GM19240 (cell line): Measurements from ENCODE around the gene GUCD1.

Source experiments
- DNase-seq: peaks from one replicate; pipeline ENCODE4 v3.0.0; 2011; ENCODE audit warnings: low spot score; ENCODE audit not compliant: insufficient read length

GUCD1 gene

DNA sequence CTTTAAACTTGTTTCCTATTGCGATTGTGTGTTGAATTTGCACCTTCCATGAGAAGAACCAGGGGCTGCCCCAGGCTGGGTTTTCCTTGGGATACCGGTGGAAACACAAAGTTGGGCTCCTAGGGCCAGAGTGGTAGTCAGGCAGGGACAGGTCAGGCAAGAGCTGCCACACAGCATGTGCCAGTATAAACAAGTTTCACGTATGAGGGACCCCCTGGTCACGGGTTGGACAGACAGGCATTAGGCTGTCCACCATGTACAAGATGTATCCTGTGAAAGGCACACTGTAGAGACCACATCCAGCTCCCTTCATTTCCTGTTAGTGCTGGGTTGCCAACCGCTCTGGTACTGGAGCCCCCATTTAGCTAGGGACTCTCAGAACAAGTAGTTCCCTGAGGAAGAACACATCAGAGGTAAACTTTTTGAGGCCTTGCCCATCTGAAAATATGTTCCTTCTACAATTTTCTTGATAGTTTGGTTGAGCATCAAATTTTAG is 51.0 kb downstream of the GUCD1 start:
- DNase-seq: no peak

DNA sequence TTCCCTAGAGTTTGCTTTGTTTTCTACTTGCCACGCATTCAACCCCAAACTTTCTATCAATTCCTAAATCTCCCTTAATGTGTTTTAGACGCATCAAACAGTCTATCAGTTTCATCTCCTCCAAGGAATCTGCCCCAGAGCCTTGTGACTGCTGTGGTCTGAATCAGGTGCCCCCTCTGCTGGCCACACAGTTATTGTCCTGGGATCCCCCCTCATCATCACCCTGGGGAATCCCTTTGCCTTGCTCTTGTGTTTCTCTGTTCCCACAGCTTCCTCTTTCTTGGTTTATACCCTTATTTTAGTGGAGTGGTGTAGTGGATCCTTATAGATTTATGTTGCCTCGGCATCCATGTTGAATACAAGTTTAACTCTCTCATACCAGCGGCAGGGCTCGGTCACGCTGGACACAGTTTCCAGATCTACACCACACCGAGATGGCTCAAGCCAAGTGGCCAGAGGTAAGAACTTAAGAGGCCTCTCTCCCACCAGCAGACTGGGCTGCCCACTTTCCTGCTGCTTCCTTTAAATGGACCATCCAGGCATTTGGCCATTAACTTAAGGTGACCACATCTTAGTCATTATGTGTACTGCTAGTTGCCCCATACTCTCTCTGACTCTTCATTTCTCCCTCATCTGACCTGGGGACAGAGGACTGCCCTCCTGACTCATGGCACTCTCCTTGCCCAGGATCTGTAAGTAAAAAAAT is 51.6 kb downstream of the GUCD1 start:
- peak; percentile 82 for DNase-seq

DNA sequence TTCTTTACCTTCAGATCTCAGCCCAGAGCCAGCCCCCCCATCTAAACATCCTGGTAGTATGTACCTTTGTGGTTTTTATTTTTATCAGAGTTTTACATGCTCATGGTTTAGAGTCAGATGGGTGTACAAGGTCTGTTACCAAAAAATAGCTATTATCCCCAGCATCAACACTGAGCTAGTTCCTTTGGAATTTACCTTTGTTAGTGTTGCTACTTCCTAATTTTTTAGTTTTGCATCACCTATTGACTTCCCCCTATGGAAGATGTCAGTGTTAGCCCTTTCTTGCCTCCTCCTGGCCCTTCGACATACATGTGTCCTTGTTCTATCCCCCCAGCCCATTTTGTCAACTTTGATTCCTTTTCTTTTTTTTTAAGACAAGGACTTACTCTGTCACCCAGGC is 52.4 kb downstream of the GUCD1 start:
- DNase-seq: no peak

GRCh38 chr22:24502034-24502433 is 52.9 kb downstream of the GUCD1 start:
- no peak for DNase-seq

- no peak for DNase-seq
These were observed 53.5 kb downstream of the GUCD1 start for GRCh38 chr22:24501301-24502005.

- DNase-seq: no peak
These were observed 54.6 kb downstream of the GUCD1 start for GRCh38 chr22:24500277-24500820.

- DNase-seq: no peak
These were observed 55.1 kb downstream of the GUCD1 start for GRCh38 chr22:24499706-24500276.

GRCh38 chr22:24498824-24499223 is 56.1 kb downstream of the GUCD1 start:
- no peak for DNase-seq

DNA sequence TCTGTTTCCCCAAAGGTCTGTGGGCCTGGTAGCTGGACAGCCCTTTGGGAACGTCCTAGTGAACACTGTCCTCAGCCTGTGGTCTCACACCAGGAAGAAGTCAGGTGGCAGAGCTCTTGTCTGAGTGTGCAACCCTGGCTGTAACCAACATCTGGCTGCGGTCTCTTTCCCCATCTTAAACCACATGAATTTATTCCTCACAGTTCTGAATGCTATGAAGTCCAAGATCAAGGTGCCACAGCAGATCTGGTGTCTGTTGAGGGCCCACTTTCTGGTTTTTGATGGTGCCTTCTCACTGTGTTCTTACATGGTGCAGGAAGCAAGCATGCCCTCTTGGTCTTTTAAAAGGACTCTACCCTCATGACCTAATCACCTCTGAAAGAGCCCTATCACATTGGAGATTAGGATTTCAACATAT is 57.1 kb downstream of the GUCD1 start:
- no peak for DNase-seq

- DNase-seq: no peak
These were observed 58.3 kb downstream of the GUCD1 start for GRCh38 chr22:24496661-24497060.

DNA sequence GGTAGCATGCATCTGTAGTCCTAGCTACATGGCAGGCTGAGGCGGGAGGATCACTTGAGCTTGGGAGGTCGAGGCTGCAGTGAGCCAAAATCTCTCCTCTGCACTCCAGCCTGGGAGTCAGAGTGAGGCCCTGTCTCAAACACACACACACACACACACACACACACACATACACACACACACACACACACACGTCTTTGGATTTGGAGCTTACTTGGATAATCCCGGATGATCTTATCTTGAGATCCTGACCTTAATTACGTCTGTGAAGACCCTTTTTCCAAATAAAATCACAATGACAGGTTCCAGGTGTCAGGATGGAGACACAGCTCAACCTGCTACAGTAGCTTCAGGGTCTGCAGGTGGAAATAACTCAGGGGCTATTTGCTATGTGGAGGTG is 58.7 kb downstream of the GUCD1 start:
- no peak for DNase-seq

- no peak for DNase-seq
These were observed 59.6 kb downstream of the GUCD1 start for GRCh38 chr22:24495365-24495675.

DNA sequence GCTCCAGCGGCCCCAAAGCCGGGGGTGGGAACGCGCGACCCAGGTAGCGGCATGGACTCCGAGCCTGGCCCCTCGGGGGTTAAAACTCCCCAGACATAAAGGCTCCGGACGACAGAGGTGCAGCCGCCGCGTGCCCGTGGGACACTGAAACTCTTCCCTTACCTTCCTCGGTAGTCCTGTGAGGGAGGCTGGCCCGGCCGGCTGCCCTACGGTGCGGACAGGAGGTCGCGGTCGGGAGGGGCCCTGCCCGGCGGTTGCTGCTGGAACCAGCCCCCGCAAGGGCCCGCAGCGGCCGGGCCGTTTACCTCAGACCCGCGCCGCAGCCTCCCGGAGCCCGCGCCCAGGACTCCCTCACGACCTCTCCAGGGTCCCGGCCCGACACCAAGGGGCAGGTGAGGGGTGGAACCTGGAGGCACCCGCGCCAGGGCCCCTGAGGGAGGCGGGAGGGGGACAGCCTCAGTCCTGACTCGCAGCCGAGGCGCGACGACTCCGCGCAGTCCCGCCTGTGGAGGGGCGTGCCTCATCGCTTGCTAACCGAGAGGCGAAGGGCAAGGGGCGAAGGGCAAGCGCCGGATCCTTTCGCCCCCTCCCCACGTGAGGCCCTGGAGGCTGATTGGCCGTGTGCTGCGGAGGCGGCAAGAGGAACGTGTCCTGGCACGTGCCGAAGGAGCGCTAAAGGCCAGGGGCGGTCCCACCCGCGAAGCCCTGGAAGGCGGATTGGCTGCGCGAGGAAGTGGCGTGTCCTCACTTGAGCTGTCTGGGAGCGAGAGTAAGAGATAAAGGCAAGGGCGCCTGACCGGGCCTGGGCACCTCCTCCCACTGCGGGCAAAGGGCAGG is 60.2 kb downstream of the GUCD1 start, which contains the start of gene UPB1:
TSS of gene UPB1 (plus strand) at position 805 of the 837 bp plus-strand sequence. CDS start 72 bp downstream, outside the sequence.
- no peak for DNase-seq

- DNase-seq: no peak
These were observed 60.8 kb downstream of the GUCD1 start for GRCh38 chr22:24494167-24494527.

GRCh38 chr22:24492391-24492790 is 62.5 kb downstream of the GUCD1 start:
- DNase-seq: no peak
